Astrocyte (in vitro differentiated cells and primary cell): Measurements from ENCODE around the gene DLST.

Experiments
- CTCF ChIP-seq: IDR thresholded peaks from 2 replicates; pipeline ENCODE4 v1.5.1; 2011; ENCODE audit warnings: low read depth, mild to moderate bottlenecking, inconsistent platforms, low read length, moderate library complexity; ENCODE audit not compliant: insufficient read depth
- EZH2 ChIP-seq: IDR thresholded peaks from 2 replicates; pipeline ENCODE4 v1.6.1; 2012; ENCODE audit warnings: mild to moderate bottlenecking, low read length, inconsistent platforms; ENCODE audit not compliant: insufficient read depth

- TF ChIP-seq CTCF (no peak), EZH2 (no peak)
Observed at GRCh38 chr14:74919421-74920165, 37.9 kb downstream of the DLST start.
